GM10266 (cell line): ENCODE data around the gene ORC4.
"Not testable (repeated sequence)": the region's sequence is repeated elsewhere in the genome, so short reads cannot be mapped to it uniquely, and the experiment has no call there.

Experiments
- DNase-seq: peaks from one replicate; pipeline ENCODE4 v3.0.0; 2012; ENCODE audit errors: extremely low spot score
- TF ChIP-seq, protein P1 (sequence below): IDR thresholded peaks from 2 replicates; pipeline ENCODE4 v1.5.1; 2012; ENCODE audit warnings: mild to moderate bottlenecking, low read depth; ENCODE audit not compliant: control insufficient read depth, insufficient read depth; ENCODE audit errors: missing control alignments

ORC4 gene

GRCh38 chr2:148021059-148021861 lies 723 bp upstream of the ORC4 start, which contains the start of gene MBD5:
MBD5 (plus strand) TSS chr2:148021091.
- TF ChIP-seq, protein P1, sequence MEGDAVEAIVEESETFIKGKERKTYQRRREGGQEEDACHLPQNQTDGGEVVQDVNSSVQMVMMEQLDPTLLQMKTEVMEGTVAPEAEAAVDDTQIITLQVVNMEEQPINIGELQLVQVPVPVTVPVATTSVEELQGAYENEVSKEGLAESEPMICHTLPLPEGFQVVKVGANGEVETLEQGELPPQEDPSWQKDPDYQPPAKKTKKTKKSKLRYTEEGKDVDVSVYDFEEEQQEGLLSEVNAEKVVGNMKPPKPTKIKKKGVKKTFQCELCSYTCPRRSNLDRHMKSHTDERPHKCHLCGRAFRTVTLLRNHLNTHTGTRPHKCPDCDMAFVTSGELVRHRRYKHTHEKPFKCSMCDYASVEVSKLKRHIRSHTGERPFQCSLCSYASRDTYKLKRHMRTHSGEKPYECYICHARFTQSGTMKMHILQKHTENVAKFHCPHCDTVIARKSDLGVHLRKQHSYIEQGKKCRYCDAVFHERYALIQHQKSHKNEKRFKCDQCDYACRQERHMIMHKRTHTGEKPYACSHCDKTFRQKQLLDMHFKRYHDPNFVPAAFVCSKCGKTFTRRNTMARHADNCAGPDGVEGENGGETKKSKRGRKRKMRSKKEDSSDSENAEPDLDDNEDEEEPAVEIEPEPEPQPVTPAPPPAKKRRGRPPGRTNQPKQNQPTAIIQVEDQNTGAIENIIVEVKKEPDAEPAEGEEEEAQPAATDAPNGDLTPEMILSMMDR, result no peak
- DNase-seq, result peak; percentile 19

DNA sequence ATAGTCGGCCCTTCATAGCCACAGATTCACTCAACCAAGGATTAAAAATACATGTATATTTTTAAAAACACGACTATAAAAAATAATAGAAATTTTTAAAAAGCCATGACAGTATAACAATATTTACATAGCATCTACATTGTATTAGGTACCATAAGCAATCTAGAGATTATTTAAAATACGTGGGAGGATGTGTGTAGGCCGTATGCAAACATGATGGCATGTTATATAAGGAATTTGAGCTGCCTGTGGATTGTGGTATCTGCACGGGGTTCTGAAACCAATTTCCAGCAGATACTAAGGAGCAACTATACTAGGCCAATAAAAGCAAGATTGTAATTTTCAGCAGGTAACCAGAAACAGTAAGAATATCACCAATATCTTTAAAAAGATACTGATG lies 5.9 kb downstream of the ORC4 start:
- TF ChIP-seq, protein P1, result no peak
- DNase-seq, result no peak

- TF ChIP-seq, protein P1, result no peak
- DNase-seq, result no peak
These were observed 6.7 kb downstream of the ORC4 start for GRCh38 chr2:148013876-148014275.

DNA sequence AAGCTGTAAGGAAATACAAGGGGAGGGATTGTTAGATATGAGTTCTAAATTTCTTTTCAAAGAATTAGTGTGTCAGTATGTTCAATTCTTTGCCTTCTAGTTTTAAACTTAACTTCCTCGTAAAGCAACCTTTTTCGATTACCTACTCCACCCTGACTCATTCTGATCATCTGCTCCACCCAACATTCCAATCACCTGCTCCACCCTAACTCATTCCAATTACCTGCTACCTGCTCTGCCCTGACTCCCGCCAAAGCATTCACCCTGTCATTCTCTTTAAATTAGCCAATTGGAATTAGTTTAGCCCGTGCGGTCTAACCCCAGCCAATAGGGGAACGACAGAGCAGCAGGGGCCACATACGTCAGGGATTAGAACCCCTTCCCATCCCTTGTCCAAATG lies 12.1 kb downstream of the ORC4 start:
- not testable (repeated sequence) for DNase-seq

DNA sequence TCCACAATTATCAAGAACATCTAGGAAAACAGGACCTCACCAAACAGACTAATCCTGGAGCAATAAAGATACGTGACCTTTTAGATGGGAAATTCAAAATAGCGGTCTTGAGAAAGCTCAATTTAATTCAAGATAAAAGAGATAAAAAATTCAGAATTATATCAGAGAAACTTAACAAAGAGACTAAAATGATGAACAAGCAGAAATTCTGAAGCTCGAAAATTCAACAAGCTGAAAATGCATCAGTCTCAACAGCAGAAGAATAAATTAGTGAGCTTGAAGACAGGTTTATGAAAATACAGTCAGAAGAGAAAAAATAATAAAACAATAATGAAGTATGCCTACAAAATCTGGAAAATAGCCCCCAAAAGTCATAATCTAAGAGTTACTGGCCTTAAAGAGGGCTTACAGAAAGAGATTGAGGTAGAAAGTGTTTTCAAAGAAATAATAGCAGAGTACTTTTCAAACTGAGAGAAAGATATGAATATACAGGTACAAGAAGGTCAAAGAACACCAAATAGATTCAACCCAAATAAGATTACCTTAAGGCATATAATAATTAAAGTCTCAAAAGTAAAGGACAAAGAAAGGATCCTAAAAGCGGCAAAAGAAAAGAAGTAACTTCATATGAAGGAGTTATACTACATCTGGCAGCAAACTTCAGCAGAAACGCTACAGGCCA lies 13.2 kb downstream of the ORC4 start:
- no peak for DNase-seq
- TF ChIP-seq, protein P1, result no peak

DNA sequence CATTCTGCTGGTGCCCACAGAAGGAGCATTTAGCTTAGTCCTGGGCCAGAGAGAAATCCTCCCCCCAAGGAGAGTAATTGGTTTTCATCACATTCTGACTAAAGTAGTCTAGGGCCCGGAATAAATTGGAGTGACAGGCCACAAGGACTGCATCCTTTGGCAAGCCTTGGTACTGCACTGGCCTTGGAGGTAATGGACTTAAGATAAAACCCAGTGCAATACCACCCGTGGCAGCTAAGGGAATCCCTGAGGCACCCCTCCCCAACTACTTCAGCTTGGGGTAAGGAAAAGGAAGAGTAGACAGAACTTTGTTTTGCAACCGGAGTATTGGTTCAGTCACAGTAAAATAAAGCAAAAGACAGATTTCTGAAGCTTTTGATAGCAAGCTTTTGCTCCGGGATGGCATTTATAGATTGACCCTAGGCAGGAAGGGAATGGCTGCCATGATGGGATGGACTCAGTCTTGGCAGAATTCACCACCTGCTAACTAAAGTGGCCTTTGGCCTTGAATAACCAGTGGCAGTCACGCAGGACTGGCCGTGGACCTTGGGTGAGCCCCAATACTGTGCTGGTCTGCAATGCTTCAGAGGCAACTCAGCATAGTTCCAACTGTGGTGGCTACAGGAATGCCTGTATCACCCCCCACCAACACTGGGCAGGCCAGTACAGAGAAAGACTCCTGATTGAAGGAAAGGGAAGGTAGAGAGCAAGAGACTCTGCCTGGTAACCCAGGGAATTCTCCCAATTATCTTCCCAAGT lies 14.1 kb downstream of the ORC4 start:
- TF ChIP-seq, protein P1, result no peak
- DNase-seq, result no peak

DNA sequence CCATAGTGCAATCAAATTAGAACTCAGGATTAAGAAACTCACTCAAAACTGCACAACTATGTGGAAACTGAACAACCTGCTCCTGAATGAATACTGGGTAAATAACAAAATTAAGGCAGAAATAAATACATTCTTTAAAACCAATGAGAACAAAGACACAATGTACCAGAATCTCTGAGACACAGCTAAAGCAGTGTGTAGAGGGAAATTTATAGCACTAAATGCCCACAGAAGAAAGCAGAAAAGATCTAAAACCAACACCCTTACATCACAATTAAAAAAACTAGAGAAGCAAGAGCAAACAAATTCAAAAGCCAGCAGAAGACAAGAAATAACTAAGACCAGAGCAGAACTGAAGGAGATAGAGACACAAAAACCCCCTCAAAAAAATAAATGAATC lies 18.1 kb downstream of the ORC4 start:
- not testable (repeated sequence) for DNase-seq

DNA sequence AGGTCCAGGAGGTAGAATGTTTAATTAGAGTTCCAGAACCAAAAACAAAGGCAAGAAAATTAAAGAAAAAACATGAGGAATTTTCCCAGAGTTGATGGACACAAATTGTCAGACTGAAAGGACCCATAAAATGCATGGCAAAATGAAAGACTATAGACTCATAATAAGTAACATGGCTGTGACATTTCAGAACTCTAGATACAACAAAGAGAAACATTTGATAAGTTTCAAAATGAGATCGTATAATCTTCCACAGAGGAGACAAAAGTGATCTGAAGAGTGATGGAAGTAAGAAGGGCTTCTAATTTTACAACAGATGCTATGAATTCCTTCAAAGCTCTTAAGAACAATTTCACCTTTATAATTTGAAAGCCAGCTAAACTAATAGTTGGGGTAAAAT lies 20.4 kb downstream of the ORC4 start:
- TF ChIP-seq, protein P1, result no peak
- DNase-seq, result no peak
